Trophoblast cell (in vitro differentiated cells and primary cell): ENCODE measurements around the gene COPB2.

Experiments
- DNase-seq, 2 donors: peaks; one replicate each; pipeline ENCODE4 v3.0.0-alpha.2; 2016
- H2AFZ ChIP-seq: 2 replicates; pipeline ENCODE4 v1.6.1; 2013; ENCODE audit warnings: low read length, moderate library complexity, mild to moderate bottlenecking; ENCODE audit not compliant: insufficient read depth, poor library complexity
- H2AK5ac ChIP-seq: 2 replicates; pipeline ENCODE4 v1.6.1; 2013; ENCODE audit warnings: mild to moderate bottlenecking, low read length
- H2BK120ac ChIP-seq: 2 replicates; pipeline ENCODE4 v1.6.1; 2013; ENCODE audit warnings: low read length, mild to moderate bottlenecking, moderate library complexity; ENCODE audit not compliant: insufficient read depth, poor library complexity
- H2BK12ac ChIP-seq: 2 replicates; pipeline ENCODE4 v1.6.1; 2013; ENCODE audit warnings: mild to moderate bottlenecking, low read length, moderate library complexity
- H2BK5ac ChIP-seq: 2 replicates; pipeline ENCODE4 v1.6.1; 2013; ENCODE audit warnings: low read length, low read depth, moderate library complexity, mild to moderate bottlenecking; ENCODE audit not compliant: poor library complexity
- H3K14ac ChIP-seq: 2 replicates; pipeline ENCODE4 v1.6.1; 2013; ENCODE audit warnings: mild to moderate bottlenecking, low read length
- H3K18ac ChIP-seq: 2 replicates; pipeline ENCODE4 v1.6.1; 2013; ENCODE audit warnings: mild to moderate bottlenecking, low read length
- H3K23ac ChIP-seq: 2 replicates; pipeline ENCODE4 v1.6.1; 2013; ENCODE audit warnings: low read length
- H3K27ac ChIP-seq: 2 replicates; pipeline ENCODE4 v1.5.1; 2013; ENCODE audit warnings: low read depth, mild to moderate bottlenecking, inconsistent platforms, low read length, moderate library complexity
- H3K27me3 ChIP-seq: 2 replicates; pipeline ENCODE4 v1.6.1; 2013; ENCODE audit warnings: inconsistent platforms, mild to moderate bottlenecking, low read length, moderate library complexity; ENCODE audit not compliant: insufficient read depth
- H3K36me3 ChIP-seq, 2 experiments: 1 replicate in 1 of 2; 2 replicates in 1 of 2; pipeline ENCODE4 v1.6.1; 2013; ENCODE audit warnings: low read length in 2 of 2, mild to moderate bottlenecking in 2 of 2, moderate library complexity in 1 of 2; ENCODE audit not compliant: insufficient read depth in 2 of 2, control insufficient read depth in 1 of 2
- H3K4ac ChIP-seq: 2 replicates; pipeline ENCODE4 v1.6.1; 2013; ENCODE audit warnings: low read depth, mild to moderate bottlenecking, low read length, moderate library complexity
- H3K4me1 ChIP-seq, 2 experiments: 1 replicate in 1 of 2; 2 replicates in 1 of 2; pipeline ENCODE4 v1.6.1; 2013; ENCODE audit warnings: low read length in 2 of 2, mild to moderate bottlenecking in 2 of 2, moderate library complexity in 1 of 2; ENCODE audit not compliant: insufficient read depth in 2 of 2, control insufficient read depth in 1 of 2
- H3K4me2 ChIP-seq: 2 replicates; pipeline ENCODE4 v1.6.1; 2013; ENCODE audit warnings: inconsistent platforms, mild to moderate bottlenecking, low read length, moderate library complexity
- H3K4me3 ChIP-seq: 2 replicates; pipeline ENCODE4 v1.5.1; 2013; ENCODE audit warnings: mild to moderate bottlenecking, low read depth, low read length, inconsistent platforms
- H3K79me1 ChIP-seq: one replicate; pipeline ENCODE4 v1.6.1; 2013; ENCODE audit warnings: low read length
- H3K79me2 ChIP-seq: 2 replicates; pipeline ENCODE4 v1.6.1; 2013; ENCODE audit warnings: low read length, mild to moderate bottlenecking; ENCODE audit not compliant: control insufficient read depth, insufficient read depth, poor library complexity
- H3K9ac ChIP-seq: 2 replicates; pipeline ENCODE4 v1.6.1; 2013; ENCODE audit warnings: mild to moderate bottlenecking, low read length
- H3K9me3 ChIP-seq: 2 replicates; pipeline ENCODE4 v1.6.1; 2013; ENCODE audit warnings: low read depth, mild to moderate bottlenecking, control low read depth, inconsistent platforms, low read length; ENCODE audit not compliant: insufficient read depth
- H4K12ac ChIP-seq: 2 replicates; pipeline ENCODE4 v1.6.1; 2013; ENCODE audit warnings: low read depth, mild to moderate bottlenecking, low read length, moderate library complexity
- H4K8ac ChIP-seq: 2 replicates; pipeline ENCODE4 v1.6.1; 2013; ENCODE audit warnings: low read depth, mild to moderate bottlenecking, low read length, moderate library complexity
- H4K91ac ChIP-seq: one replicate; pipeline ENCODE4 v1.6.1; 2013; ENCODE audit warnings: low read depth, mild to moderate bottlenecking, low read length, moderate library complexity
- WGBS: extraction: QIAGEN DNeasy Blood & Tissue Kit; methylation state at CpG from one replicate; pipeline ENCODE4 v1.1.7; 2013; ENCODE audit warnings: missing lambda C conversion rate; ENCODE audit not compliant: insufficient read length, insufficient coverage; ENCODE audit errors: extremely low coverage; 5-methylcytosine and 5-hydroxymethylcytosine counted together

COPB2 gene

GRCh38 chr3:139310474-139310933, 78.9 kb downstream of the COPB2 start:
- no peaks in the 10 kb centered on the region for H3K79me2 ChIP-seq
- peak; percentile 45 to 70 for DNase-seq
- peak overlapping the region; percentile 21 for H2BK12ac ChIP-seq
- H3K9me3 ChIP-seq, result no peaks in the 10 kb centered on the region
- H3K23ac ChIP-seq, result no peak overlapping the region
- H3K79me1 ChIP-seq, result peaks cover 18% of the 10 kb centered on the region
- peak overlapping the region; percentile 31 for H2AK5ac ChIP-seq
- H3K4me1 ChIP-seq, result peaks cover 33 to 44% of the 10 kb centered on the region in 2 experiments
- no peak overlapping the region for H3K18ac ChIP-seq
- no CpG with 5 or more reads among the region's 8 CpGs for WGBS
- peak overlapping the region; percentile 24 for H3K27ac ChIP-seq
- H2BK120ac ChIP-seq, result no peak overlapping the region
- H3K4ac ChIP-seq, result no peak overlapping the region
- H4K8ac ChIP-seq, result no peak overlapping the region
- peak overlapping the region; percentile 41 for H4K91ac ChIP-seq
- H3K9ac ChIP-seq, result no peak overlapping the region
- H3K4me3 ChIP-seq, result no peak overlapping the region
- H3K36me3 ChIP-seq, result no peaks in the 10 kb centered on the region
- no peak overlapping the region for H3K4me2 ChIP-seq
- no peak overlapping the region for H2BK5ac ChIP-seq
- H3K27me3 ChIP-seq, result no peaks in the 10 kb centered on the region
- H2AFZ ChIP-seq, result no peak overlapping the region
- no peak overlapping the region for H3K14ac ChIP-seq
- no peak overlapping the region for H4K12ac ChIP-seq

- Histone ChIP-seq H3K36me3 (no peaks in the 10 kb centered on the region), H3K4ac (no peak overlapping the region), H3K14ac (no peak overlapping the region), H3K4me3 (no peak overlapping the region), H3K9me3 (no peaks in the 10 kb centered on the region), H3K4me2 (no peak overlapping the region), H3K27ac (peak overlapping the region; percentile 50), H2BK5ac (peak overlapping the region; percentile 11), H2AFZ (no peak overlapping the region), H3K18ac (no peak overlapping the region), H4K8ac (no peak overlapping the region), H3K79me2 (no peaks in the 10 kb centered on the region), H2AK5ac (no peak overlapping the region), H3K79me1 (peaks cover 18% of the 10 kb centered on the region), H2BK12ac (no peak overlapping the region), H3K9ac (no peak overlapping the region), H3K4me1 (peaks cover 33 to 44% of the 10 kb centered on the region in 2 experiments), H3K27me3 (no peaks in the 10 kb centered on the region), H4K12ac (no peak overlapping the region), H3K23ac (no peak overlapping the region), H4K91ac (no peak overlapping the region), H2BK120ac (no peak overlapping the region)
- WGBS, result no CpG with 5 or more reads among the region's 4 CpGs
- peak; percentile 23 to 55 for DNase-seq
Measured at GRCh38 chr3:139309880-139310279, 79.6 kb downstream of the COPB2 start.

- Histone ChIP-seq H3K18ac (no peak overlapping the region), H3K27ac (peak overlapping the region; percentile 2), H3K9ac (no peak overlapping the region), H2AFZ (no peak overlapping the region), H3K4ac (no peak overlapping the region), H3K9me3 (no peaks in the 10 kb centered on the region), H3K4me2 (no peak overlapping the region), H2BK120ac (peak overlapping the region; percentile 67), H3K27me3 (no peaks in the 10 kb centered on the region), H2BK5ac (peak overlapping the region; percentile 11), H3K14ac (peak overlapping the region; percentile 13), H3K36me3 (no peaks in the 10 kb centered on the region), H4K8ac (no peak overlapping the region), H3K4me1 (peaks cover 33 to 43% of the 10 kb centered on the region in 2 experiments), H2BK12ac (peak overlapping the region; percentile 69), H3K4me3 (no peak overlapping the region), H3K79me2 (no peaks in the 10 kb centered on the region), H2AK5ac (peak overlapping the region; percentile 13), H4K91ac (peak overlapping the region; percentile 58), H3K79me1 (peaks cover 18% of the 10 kb centered on the region), H3K23ac (no peak overlapping the region), H4K12ac (no peak overlapping the region)
- WGBS, result no CpG with 5 or more reads among the region's 2 CpGs
- DNase-seq, result no peak
Measured at GRCh38 chr3:139309061-139309591, 80.3 kb downstream of the COPB2 start.

GRCh38 chr3:139308560-139308959, 80.9 kb downstream of the COPB2 start:
- no CpG with 5 or more reads among the region's 4 CpGs for WGBS
- H4K12ac ChIP-seq, result no peak overlapping the region
- H3K18ac ChIP-seq, result no peak overlapping the region
- peak overlapping the region; percentile 67 for H2BK120ac ChIP-seq
- no peak overlapping the region for H3K4ac ChIP-seq
- no peaks in the 10 kb centered on the region for H3K79me2 ChIP-seq
- H3K9me3 ChIP-seq, result no peaks in the 10 kb centered on the region
- H3K27me3 ChIP-seq, result no peaks in the 10 kb centered on the region
- H2AFZ ChIP-seq, result no peak overlapping the region
- H3K79me1 ChIP-seq, result peaks cover 14% of the 10 kb centered on the region
- H3K36me3 ChIP-seq, result no peaks in the 10 kb centered on the region
- no peak overlapping the region for H4K8ac ChIP-seq
- H3K14ac ChIP-seq, result peak overlapping the region; percentile 13
- H3K27ac ChIP-seq, result no peak overlapping the region
- no peak overlapping the region for H3K9ac ChIP-seq
- H2BK5ac ChIP-seq, result peak overlapping the region; percentile 11
- H2AK5ac ChIP-seq, result peak overlapping the region; percentile 13
- no peak overlapping the region for H3K4me3 ChIP-seq
- peaks cover 28 to 41% of the 10 kb centered on the region in 2 experiments for H3K4me1 ChIP-seq
- H3K23ac ChIP-seq, result no peak overlapping the region
- peak overlapping the region; percentile 69 for H2BK12ac ChIP-seq
- no peak overlapping the region for H3K4me2 ChIP-seq
- DNase-seq, result no peak
- H4K91ac ChIP-seq, result peak overlapping the region; percentile 58
